OCI-M2 (cell line): Measurements from ENCODE around the gene CISD3.

ENCODE experiments used
- DNase-seq: peaks from one replicate; lab custom pipeline; 2025; ENCODE audit not compliant: unreplicated experiment; lab: John Stamatoyannopoulos, UW

The CISD3 gene

DNA sequence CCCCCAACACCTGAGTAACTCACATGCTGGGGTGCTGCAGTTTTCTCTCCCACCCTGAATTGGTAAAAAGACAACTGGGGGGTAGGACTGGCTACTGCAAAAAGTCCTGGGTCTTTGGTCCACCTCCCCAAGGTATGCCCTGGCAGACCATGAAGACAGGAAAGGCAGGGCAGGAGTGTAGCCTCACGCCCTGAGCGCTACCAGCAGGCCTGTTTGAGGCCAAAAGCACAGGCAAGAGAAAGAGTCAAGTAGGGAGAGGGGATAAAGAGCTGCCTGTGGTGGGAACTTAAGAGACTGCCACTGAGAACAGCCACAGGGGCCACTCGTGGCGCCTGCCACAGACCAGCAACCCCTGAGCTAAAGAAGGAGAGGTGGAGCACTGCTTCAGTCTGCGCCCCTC, 36.2 kb downstream of the CISD3 start:
- no peak for DNase-seq

DNA sequence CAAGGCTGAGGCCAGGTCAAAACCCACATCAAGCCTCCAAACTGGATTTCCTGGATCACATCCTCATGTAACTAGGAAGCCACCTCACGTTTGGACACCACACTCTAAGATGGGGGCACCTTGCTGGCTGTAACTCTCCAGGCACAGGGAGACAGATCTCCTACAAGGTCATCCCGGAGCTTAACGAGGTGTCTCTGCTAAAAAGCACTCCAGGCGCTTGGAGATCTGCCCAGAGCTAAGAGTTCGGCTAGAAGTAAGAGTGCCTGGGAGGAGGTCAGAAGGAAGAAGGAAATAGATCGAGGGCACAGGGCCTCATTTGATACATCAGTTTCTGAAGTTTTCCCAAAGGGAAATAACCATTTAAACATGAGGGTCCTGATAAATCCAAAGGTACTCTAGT, 38.3 kb downstream of the CISD3 start:
- DNase-seq, result no peak

DNA sequence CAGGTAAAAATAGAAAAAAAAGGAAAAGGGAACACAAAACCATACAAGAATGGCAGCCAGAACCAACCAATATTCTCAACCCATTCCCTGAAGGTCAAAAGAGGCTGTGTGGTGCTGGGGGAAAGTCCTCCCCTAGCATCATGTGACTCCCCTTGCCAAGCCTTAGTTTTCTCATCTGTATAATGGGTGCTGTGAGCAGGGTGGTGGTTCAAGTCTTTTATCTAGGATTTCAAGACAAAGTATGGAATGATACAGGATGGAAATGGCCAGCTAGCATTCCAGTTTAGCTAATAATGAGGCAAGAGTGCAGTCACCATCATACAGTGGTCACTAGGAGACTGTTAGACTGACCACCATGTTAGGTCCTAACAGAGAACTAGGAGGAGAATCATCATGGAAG, 43.1 kb downstream of the CISD3 start:
- no peak for DNase-seq

- no peak for DNase-seq
Observed at GRCh38 chr17:38777641-38778250, 47.6 kb downstream of the CISD3 start.

DNA sequence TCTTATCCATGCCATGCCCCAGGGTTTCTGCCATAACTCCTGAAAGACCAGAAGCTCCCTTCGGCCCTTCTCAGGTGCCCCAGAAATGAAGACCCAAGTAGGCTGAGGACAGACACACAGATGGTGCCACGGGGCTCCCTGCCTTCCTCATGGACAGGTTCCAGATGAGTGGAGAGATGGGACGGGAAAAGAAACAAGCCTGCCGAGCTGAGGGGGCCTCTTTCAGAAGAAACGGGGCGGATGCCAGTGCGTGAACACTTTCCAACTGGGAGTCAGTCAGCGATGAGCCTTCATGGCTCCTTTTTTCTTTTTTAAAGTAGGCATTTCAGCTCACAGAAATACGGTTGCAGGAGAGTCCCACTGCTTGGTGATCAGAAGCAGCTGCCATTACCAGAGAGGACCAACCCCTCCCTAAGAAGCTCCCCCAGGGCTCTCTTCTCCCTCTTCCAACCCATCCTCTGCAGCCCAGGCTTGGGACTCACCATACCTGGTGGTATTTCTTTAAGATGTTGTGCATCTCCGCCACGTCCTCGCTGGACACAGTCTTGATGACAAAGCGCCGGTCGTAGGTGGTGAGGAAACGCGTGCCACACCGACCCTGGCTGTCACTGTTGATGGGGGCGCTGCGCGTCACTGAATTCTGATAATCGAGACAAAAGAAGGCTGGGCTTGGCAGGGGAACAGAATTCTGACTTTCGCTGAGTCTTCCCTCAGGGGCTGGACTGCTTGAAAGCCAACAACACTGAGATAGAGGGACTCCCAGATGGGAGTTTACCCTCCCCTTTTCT, 50.0 kb downstream of the CISD3 start:
- DNase-seq, result no peak

DNA sequence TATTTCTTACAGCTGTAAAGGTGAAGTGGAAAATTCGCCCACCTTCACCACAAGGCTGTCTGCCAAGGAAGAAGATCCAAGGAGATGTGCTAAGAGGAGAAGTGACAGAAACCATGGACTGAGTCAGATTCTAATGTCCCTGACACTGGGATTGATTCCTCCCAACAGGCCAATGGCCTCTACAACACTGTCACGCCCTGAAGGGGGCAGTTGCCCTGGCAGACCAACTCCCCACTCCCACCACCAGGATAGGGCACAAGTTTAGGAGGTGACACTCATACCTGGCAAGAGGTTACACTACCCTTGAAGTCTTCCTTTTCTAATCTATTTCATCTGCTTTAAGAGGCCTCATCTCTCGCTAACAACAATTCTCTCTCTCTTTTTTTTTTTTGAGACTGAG, 53.1 kb downstream of the CISD3 start:
- DNase-seq, result no peak
